Measurements from ENCODE around the gene DAB2.

GRCh38 chr5:39360471-39361111 lies 64.2 kb downstream of the DAB2 start:
- TF ChIP-seq CTCF (optimal IDR thresholded peaks at IDR 0.05 in 1 of 3, IDR thresholded peaks at IDR 0.05 in 1 of 3, conservative IDR thresholded peaks at IDR 0.05 in 1 of 3; ENCODE audit: extremely low read depth in 1 of 3, insufficient read depth in 2 of 3, low read length in 3 of 3) = no peak
- no peak for TF ChIP-seq EZH2 (IDR thresholded peaks at IDR 0.05; ENCODE audit: low read length)
